HEK293 (cell line): ENCODE data around the gene ZNF681.

Experiments used
- CTCF ChIA-PET: fragments of 350-600 bp; formaldehyde crosslinking; extraction: SDS; loops from one replicate; lab custom pipeline; 2021; ENCODE audit warnings: antibody characterized with exemption; lab: Yijun Ruan, JAX
- POLR2A ChIA-PET: fragments of 300-600 bp; formaldehyde crosslinking; extraction: SDS; loops from one replicate; lab custom pipeline; 2020; ENCODE audit warnings: antibody characterized with exemption, inconsistent platforms; lab: Yijun Ruan, JAX
- H3K27ac ChIP-seq: fragments of 200-500 bp; sonication (Bioruptor generic); 2 replicates; pipeline ENCODE4 v1.5.1; 2014; ENCODE audit warnings: low read depth, low read length, control low read depth, inconsistent platforms; ENCODE audit errors: extremely low read depth
- H3K36me3 ChIP-seq, 2 experiments: fragments of 200-500 bp in 1 of 2; sonication (Bioruptor generic) in 1 of 2; 1 replicate in 1 of 2; 2 replicates in 1 of 2; pipeline ENCODE4 v1.5.1; 2014 to 2017; ENCODE audit warnings: inconsistent platforms in 2 of 2, low read length in 2 of 2; ENCODE audit not compliant: control insufficient read depth in 2 of 2, insufficient read depth in 1 of 2
- H3K4me1 ChIP-seq: fragments of 200-500 bp; sonication (Bioruptor generic); 2 replicates; pipeline ENCODE4 v1.5.1; 2014; ENCODE audit warnings: mild to moderate bottlenecking, low read length, inconsistent platforms; ENCODE audit not compliant: control insufficient read depth, insufficient read depth
- H3K4me3 ChIP-seq: 2 replicates; pipeline ENCODE4 v1.5.1; 2011; ENCODE audit warnings: low read depth, mild to moderate bottlenecking, control low read depth, low read length, moderate library complexity
- H3K9me3 ChIP-seq: fragments of 200-500 bp; sonication (Bioruptor generic); 2 replicates; pipeline ENCODE4 v1.5.1; 2014; ENCODE audit warnings: low read depth, low read length, inconsistent platforms; ENCODE audit not compliant: control insufficient read depth, insufficient read depth
- BCL11B ChIP-seq: fragments of 450-650 bp; formaldehyde crosslinking; IDR thresholded peaks from 2 replicates; pipeline ENCODE4 v1.5.1; 2016; ENCODE audit warnings: low read depth, missing biosample characterization, missing genetic modification characterization
- GLI4 ChIP-seq: fragments of 450-650 bp; formaldehyde crosslinking; IDR thresholded peaks from 2 replicates; pipeline ENCODE4 v1.5.1; 2016; ENCODE audit warnings: missing biosample characterization, missing genetic modification characterization
- MEIS1 ChIP-seq: sonication (generic); formaldehyde crosslinking; IDR thresholded peaks from 2 replicates; pipeline ENCODE4 v1.8.1; 2022; ENCODE audit warnings: missing genetic modification reagents, mild to moderate bottlenecking, borderline replicate concordance
- MYNN ChIP-seq: fragments of 450-650 bp; formaldehyde crosslinking; IDR thresholded peaks from 2 replicates; pipeline ENCODE4 v1.5.1; 2016; ENCODE audit warnings: missing biosample characterization, missing genetic modification characterization, borderline replicate concordance
- PRDM10 ChIP-seq: fragments of 450-650 bp; formaldehyde crosslinking; IDR thresholded peaks from 2 replicates; pipeline ENCODE4 v1.5.1; 2016; ENCODE audit warnings: missing biosample characterization, missing genetic modification characterization
- TRIM28 ChIP-seq: IDR thresholded peaks from 2 replicates; pipeline ENCODE4 v1.6.1; 2011; ENCODE audit warnings: low read length, control low read depth, borderline replicate concordance
- ZBTB6 ChIP-seq: fragments of 450-650 bp; formaldehyde crosslinking; IDR thresholded peaks from 2 replicates; pipeline ENCODE4 v1.5.1; 2017; ENCODE audit warnings: missing biosample characterization, missing genetic modification characterization
- ZFHX2 ChIP-seq: fragments of 450-650 bp; formaldehyde crosslinking; conservative IDR thresholded peaks from 2 replicates; pipeline ENCODE4 v1.5.1; 2016; ENCODE audit warnings: missing biosample characterization, missing genetic modification characterization
- ZIC2 ChIP-seq: fragments of 450-650 bp; formaldehyde crosslinking; IDR thresholded peaks from 2 replicates; pipeline ENCODE4 v1.5.1; 2016; ENCODE audit warnings: missing biosample characterization, missing genetic modification characterization
- ZNF112 ChIP-seq: fragments of 450-650 bp; formaldehyde crosslinking; IDR thresholded peaks from 2 replicates; pipeline ENCODE4 v1.5.0; 2017; ENCODE audit warnings: missing biosample characterization, missing genetic modification characterization
- ZNF335 ChIP-seq: fragments of 450-650 bp; formaldehyde crosslinking; conservative IDR thresholded peaks from 2 replicates; pipeline ENCODE4 v1.5.1; 2016; ENCODE audit warnings: missing biosample characterization, missing genetic modification characterization
- ZNF48 ChIP-seq: fragments of 450-650 bp; formaldehyde crosslinking; IDR thresholded peaks from 2 replicates; pipeline ENCODE4 v1.5.1; 2016; ENCODE audit warnings: missing biosample characterization, missing genetic modification characterization
- ZNF623 ChIP-seq: fragments of 450-650 bp; formaldehyde crosslinking; IDR thresholded peaks from 2 replicates; pipeline ENCODE4 v1.5.1; 2016; ENCODE audit warnings: missing biosample characterization, missing genetic modification characterization
- ZNF629 ChIP-seq: fragments of 450-650 bp; formaldehyde crosslinking; IDR thresholded peaks from 2 replicates; pipeline ENCODE4 v1.5.1; 2017; ENCODE audit warnings: missing biosample characterization, missing genetic modification characterization
- ZNF645 ChIP-seq: fragments of 450-650 bp; formaldehyde crosslinking; IDR thresholded peaks from 2 replicates; pipeline ENCODE4; 2016; ENCODE audit warnings: missing biosample characterization, missing genetic modification characterization
- ZSCAN5A ChIP-seq: fragments of 450-650 bp; formaldehyde crosslinking; IDR thresholded peaks from 2 replicates; pipeline ENCODE4 v1.5.1; 2016; ENCODE audit warnings: missing biosample characterization, missing genetic modification characterization
- ZXDB ChIP-seq: fragments of 450-650 bp; formaldehyde crosslinking; IDR thresholded peaks from 2 replicates; pipeline ENCODE4 v1.5.1; 2016; ENCODE audit warnings: missing biosample characterization, missing genetic modification characterization

The ZNF681 gene

GRCh38 chr19:23785982-23786381 lies 27.3 kb upstream of the ZNF681 start (continued):
- no peak for TF ChIP-seq PRDM10 (tag by site-specific recombination)

- H3K36me3 ChIP-seq = no peaks in the 10 kb centered on the region
- ChIA-PET CTCF (no interaction called here), POLR2A (no interaction called here)
- no peak overlapping the region for H3K4me3 ChIP-seq
- no peaks in the 10 kb centered on the region for H3K9me3 ChIP-seq
- TF ChIP-seq ZFHX2 (tag by site-specific recombination) (no peak), ZNF623 (tag by site-specific recombination) (no peak), ZSCAN5A (tag by site-specific recombination) (no peak), ZXDB (no peak), ZIC2 (tag by site-specific recombination) (no peak)
- no peaks in the 10 kb centered on the region for H3K4me1 ChIP-seq
- H3K27ac ChIP-seq = no peak overlapping the region
Measured at GRCh38 chr19:23784274-23784673, 25.6 kb upstream of the ZNF681 start.

GRCh38 chr19:23783636-23784035 lies 24.9 kb upstream of the ZNF681 start:
- CTCF ChIA-PET = no interaction called here
- Histone ChIP-seq H3K4me1 (no peaks in the 10 kb centered on the region), H3K36me3 (no peaks in the 10 kb centered on the region), H3K27ac (no peak overlapping the region), H3K9me3 (no peaks in the 10 kb centered on the region), H3K4me3 (no peak overlapping the region)
- POLR2A ChIA-PET = no interaction called here
- TF ChIP-seq ZNF645 (tag by site-specific recombination) (no peak), GLI4 (tag by site-specific recombination) (no peak), ZNF112 (tag by site-specific recombination) (no peak), ZBTB6 (tag by site-specific recombination) (no peak), MEIS1 (CRISPR knock-in tag) (no peak), TRIM28 (no peak), BCL11B (tag by site-specific recombination) (no peak), ZNF335 (tag by site-specific recombination) (no peak), MYNN (tag by site-specific recombination) (no peak), ZNF629 (tag by site-specific recombination) (no peak), ZNF48 (tag by site-specific recombination) (no peak)
